HG03060 (cell line): Measurements from ENCODE around the gene SNX25.
"Not testable (repeated sequence)": the region's sequence is repeated elsewhere in the genome, so short reads cannot be mapped to it uniquely, and the experiment has no call there.

ENCODE experiments used
- ATAC-seq: cut with Tn5 transposase; IDR thresholded peaks from one replicate; pipeline ENCODE4 v1.9.1; 2021; ENCODE audit warnings: low read depth, moderate number of reproducible peaks; ENCODE audit not compliant: unreplicated experiment

The SNX25 gene

DNA sequence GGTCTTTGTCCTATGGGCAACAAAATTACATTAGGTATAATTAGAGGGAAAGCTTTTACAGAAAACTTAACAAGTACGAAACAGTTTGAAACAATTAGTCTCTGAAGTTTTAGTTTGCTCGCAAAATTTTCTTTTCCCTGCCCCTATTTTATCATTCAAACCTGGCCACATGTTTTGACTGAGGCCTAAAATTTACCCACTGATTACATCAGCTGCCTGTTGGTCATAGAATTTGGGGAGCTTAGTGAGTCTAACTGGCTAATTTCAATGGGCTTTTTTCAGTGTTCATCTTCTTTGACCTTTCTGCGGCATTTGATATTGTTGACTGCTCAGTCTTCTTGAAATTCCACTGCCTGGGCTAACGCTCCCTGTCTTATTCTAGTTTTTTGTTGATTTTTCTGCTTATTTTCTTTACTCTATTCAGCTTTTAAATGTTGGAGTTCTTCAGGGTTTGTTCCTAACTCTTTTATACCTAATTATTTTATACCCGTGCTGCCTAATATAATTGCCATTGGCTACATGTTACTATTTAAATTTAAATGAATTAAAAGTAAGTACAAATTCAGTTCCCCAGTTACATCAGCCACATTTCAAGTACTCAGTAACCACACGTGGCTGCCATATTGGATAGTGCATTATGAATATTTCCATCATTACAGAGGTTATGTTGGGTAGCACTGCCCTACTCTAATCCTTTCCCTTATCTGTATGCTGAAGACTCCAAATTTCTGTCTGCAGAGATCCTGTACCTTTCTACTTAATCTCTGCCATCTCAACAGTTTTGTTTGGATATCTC is 87.5 kb downstream of the SNX25 start:
- ATAC-seq: no peak

DNA sequence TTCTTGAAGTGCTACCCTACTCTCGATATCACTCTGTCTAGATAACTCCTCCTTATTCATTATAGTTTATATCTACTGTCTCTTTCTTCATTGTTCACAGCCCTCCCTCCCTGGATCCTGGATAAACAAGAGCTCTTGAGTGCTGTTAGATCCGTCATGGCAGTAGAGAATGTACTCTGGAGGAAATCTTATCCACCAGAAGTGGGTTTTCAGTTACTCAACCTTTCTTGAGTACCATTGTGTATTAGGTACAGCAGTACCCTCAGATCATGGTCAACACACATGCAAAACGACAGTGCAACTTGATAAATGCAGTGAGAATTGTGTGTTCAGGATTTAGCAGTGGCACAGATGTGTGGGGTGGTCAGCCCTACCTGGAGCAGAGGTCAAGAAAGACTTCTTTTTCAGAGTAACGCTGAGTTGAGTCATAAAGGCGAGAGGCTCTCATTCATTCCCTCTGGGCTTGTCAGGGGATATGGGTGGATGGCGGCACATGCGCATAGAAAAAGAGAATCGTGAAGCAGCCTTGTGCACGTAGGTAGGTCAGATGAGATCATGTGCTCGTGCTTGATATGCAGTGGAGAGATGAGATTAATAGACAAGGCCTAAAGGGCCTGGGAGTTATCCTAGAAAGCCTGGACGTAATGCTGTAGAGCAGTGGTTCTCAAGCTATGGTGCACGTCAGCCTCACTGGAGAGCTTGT is 89.5 kb downstream of the SNX25 start:
- no peak for ATAC-seq

DNA sequence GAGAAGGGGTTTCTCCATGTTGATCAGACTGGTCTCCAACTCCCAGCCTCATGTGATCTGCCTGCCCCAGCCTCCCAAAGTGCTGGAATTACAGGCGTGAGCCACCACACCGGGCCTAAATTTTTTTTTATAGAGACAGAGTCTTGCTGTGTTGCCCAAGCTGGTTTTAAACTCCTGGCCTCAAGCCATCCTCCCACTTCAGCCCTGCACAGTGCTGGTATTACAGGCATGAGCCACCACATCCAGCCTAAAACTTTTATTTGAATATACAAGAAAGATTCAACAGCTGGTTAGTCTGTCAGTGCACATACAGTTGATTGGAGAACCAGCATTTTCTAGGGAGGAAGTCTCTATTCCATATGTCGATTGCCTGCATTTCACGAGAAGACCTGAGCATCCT is 95.1 kb downstream of the SNX25 start:
- no peak for ATAC-seq

DNA sequence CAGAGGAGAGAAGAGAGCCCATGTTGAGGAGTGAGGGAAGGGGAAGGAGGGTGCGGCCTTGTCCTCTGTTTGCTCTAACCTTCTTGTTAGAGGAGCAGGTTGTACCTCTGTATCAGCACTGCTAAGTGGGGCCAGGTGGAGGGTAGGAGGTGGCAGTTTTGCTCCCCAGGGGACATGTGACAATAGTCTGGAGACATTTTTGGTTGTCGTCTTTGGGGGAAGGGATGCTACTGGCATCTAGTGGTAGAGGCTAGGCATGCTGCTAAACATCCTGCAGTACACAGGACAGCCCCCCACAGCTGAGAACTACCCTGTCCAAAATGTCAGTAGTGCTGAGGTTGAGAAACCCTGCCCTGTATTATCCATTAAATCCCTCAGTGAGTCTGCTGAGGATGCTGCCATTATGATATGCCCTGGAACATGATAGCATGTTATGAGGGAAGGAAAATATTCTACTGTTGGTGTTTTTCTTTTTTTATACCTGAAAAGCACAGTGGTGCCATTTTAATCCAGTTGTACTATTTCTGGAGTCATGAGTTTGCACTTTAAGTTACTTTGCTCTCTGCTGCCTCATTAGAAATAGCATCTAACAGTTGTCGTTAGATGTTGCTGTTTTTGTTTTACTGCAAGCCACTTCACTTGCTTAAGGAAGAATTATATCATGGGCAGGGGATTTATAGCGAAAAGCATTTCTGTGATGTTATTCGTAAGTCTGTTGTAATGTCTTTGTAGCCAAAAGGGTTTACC is 95.7 kb downstream of the SNX25 start:
- ATAC-seq: peak; percentile 28

DNA sequence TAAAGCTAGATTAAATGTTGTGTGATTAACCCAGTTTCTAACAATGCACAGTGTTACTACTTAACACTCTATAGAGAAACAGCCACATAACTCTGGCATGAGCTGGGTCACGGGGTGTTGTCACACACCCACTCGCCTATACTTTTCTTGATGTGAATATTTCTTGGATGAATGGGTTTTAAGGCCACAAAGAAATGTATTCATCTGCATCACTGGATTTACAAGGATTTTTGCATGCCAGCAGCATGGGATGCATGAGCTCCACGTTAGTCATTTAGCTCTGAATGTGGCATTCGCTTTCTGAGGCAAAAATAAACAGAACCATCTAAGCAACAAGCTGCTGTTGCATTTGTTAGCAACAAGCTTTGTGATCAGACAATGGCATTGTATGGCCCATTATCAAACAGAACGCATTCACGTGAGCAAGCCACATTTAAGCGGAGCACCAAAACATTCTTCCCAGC is 96.6 kb downstream of the SNX25 start:
- ATAC-seq: no peak

DNA sequence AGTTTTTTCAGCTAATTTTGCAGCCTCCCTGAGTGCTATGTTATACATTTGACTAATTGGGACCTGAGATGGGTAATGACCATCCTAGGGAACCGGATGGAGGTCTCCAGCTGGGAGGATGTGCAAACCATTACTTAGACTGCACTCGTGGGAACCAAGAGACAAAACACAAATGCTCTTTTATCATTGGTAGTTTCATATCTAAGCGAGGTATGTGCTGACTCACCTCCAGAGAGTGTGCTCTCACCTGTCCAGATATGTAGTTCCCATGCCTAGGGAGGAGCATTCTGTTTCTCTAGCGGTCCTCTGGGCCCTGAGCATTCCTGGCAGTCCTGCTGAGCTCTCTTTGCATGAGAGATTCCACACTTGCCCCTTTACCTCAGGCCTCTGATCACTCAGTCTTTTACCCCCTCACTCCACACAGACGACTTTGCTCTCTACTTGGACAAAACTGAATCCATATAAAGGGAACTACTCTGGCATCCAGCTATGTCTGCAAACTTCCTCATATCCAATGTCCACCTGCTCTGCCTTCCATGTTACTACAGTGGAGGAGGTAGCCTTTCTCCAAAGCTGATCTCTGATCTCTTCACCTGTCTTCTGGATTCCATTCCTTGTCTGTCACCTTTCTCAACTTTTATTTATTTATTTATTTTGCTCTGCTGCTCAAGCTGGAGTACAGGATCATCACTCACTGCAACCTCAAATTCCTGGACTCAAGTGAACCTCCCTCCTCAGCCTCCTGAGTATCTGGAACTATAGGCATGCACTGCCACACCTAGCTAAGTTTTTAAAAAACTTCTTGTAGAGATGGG is 97.9 kb downstream of the SNX25 start:
- peak; percentile 74 for ATAC-seq

DNA sequence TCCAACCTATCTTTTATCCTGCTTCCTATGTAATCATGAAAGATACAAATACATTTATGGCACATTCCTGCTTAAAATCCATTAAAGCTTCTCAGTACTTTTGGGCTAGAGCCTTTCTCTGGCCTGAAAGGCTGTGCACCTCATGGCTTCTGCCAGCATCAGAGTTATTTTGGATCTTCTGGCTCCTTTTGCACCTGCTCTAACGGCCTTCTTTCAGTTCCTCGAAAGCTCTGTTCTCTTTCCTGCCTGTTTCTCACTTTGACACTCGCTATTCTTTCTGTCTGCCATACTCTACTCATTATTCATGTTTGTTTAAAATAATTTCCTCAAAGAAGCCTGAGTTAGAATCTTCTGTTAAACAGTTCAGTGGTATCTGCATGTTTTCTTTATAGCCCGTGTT is 100.4 kb downstream of the SNX25 start:
- ATAC-seq: peak; percentile 30

DNA sequence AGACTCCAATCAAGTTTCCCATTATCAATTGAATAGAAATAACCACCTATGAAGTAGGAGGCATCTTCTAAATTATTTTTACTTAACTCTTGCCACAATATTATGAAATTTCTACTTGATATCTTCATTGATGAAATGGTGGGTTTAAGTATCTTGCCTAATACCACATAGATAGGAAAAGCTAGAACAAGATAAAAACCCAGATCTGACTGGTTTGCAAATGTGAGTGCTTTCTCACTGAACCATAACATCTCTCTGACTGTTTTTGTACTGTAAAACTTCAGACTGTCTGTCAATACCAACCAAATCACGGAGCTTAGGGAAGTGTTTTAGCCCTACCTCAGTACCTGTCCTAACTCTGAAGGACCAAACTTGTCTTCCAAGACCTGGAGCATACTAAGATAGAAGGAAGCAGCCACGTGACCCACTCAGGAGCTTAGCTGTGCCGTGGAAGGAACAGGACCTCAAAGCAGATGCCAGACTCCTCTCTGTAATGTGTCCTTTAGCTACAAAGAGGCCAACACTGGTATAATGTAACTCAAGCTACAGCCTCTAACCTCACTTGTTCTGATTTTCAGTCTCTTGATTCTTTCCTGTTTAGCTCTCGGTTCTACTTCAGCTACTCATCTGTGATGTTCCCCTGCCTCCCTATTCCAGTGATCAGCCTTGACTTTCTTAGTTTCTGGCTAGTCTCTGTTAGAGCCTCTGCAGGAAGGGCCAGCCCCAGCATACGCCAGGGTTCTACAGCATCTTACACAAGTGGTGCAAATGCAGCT is 101.9 kb downstream of the SNX25 start:
- no peak for ATAC-seq

DNA sequence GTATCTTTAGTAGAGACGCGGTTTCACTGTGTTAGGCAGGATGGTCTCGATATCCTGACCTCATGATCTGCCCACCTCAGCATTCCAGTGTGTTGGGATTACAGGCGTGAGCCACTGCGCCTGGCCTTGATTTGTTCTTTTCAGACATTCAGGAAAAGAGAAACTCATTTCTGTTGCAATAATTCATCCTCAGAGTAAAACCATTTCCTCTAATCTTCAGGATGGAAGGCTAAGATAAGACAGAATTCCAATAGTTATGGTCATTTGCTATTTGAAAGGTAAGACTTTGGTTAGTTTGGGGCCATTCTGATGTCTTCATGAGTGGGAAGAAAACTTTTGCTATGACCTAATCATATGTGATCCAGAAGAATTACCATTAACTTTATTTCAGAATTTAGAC is 103.3 kb downstream of the SNX25 start:
- no peak for ATAC-seq

DNA sequence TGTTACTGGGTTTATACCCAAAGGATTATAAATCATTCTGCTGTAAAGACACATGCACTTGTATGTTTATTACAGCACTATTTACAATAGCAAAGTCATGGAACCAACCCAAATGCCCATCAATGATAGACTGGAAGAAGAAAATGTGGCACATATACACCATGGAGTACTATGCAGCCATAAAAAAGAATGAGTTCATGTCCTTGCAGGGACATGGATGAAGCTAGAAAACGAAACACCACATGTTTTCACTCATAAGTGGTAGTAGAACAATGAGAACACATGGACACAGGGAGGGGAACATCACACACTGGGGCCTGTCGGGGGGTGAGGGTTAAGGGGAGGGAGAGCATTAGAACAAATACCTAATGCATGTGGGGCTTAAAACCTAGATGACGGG is 108.1 kb downstream of the SNX25 start:
- ATAC-seq: not testable (repeated sequence)

DNA sequence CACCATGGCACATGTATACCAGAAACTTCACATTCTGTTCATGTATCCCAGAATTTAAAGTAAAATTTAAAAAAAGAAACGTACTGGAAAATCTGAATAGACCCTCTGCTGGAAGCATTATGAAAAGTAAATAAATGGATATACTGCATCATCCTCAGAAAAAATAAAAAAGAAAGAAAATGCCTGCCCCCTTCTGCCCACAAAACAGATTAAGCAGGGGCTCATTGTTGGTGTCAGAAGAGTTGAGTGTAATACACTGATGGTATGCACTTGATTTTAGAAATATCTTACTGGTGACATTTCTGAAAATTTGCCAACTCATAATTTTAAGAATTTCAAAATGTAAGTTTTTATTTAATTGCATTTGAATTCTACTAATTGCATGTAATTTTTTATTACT is 108.5 kb downstream of the SNX25 start:
- ATAC-seq: no peak

DNA sequence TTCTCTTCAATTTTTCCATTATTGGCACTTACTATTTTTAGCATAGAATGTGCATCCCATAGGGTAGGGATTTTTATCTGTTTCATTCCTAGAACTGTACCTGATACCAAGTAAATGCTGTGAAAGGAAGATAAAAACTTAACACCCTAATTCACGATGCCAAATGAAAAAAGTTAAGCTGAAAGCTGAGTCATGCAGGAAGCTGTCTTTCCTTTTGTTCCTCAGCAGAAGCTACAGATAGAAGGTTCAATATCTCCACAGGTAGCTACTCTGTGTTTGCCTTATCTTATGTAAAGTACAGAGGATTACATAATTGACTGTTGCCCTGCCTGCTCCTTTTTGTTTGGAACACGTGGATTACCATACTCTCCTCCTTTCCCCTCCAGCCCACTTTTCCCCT is 109.3 kb downstream of the SNX25 start:
- ATAC-seq: no peak

DNA sequence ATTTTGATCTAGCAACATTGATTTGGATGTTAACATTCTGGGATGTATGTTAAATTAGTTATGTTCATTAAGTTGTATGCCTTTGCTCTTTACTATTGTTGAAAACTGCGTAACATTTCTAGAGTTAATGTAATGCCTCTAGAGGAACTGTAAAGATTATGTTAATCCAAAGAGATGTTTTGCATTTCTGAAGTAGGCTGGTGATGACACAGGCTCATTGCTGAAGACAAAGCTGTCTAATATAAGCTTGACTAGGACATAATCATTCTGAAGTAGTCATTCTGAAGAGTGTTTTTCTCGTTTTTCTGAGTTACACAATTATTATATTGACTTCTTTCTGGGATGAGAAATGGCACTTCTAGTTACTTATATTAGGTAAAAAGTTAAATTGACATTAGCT is 113.4 kb downstream of the SNX25 start:
- ATAC-seq: no peak

DNA sequence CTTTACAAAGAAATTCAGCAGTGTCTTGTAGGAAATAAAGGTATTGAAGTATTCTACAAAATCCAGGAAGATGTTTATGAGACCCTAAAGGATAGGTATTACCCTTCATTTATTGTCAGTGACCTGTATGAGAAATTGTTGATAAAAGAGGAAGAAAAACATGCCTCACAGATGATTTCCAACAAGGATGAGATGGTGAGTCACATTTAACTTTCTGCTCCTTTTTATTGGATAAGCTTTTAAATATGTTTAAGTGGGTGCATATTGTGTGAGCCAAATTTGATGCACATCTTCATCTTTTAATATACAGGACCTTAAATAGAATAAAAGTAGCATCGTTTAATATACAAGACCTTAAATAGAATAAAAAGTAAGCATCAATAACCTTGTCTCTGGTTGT is 114.2 kb downstream of the SNX25 start:
- ATAC-seq: no peak

DNA sequence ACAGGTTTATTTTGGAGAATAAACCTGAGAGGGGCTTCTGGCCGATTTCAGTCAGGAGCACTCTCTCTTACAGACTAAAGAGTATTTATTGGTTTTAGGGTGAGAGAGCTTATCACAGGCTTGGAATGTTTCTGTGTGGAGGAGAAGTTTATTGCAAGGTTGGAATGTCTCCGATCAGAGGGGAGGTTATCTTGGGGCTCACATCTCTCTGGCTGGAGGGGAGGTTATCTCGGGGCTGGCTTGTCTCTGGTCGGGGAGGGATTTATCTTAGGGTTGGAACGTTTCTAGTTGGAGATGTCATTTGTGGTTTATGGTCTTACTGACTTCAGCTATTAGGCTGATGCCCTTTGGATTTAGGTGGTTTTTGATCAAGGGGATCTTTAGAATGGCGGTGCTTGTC is 115.0 kb downstream of the SNX25 start:
- ATAC-seq: not testable (repeated sequence)

DNA sequence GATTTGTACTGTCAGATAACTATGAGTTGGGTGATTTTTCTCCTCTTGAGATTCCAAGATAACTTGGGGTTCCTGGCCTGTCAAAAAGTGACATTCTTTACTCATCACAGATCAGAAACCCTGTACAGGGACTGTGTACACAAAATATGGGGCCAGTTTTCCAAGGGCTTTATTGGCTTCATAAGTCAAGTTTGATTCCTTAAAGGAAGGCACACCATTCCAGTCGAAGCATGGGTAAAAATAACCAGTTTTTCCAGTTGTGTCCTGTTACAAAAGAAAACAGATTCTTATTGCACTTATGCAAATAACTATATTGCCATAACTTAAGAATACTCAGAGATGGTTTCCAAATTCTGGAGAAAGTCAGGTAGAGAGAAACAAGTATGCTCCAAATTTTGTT is 116.3 kb downstream of the SNX25 start:
- ATAC-seq: not testable (repeated sequence)

DNA sequence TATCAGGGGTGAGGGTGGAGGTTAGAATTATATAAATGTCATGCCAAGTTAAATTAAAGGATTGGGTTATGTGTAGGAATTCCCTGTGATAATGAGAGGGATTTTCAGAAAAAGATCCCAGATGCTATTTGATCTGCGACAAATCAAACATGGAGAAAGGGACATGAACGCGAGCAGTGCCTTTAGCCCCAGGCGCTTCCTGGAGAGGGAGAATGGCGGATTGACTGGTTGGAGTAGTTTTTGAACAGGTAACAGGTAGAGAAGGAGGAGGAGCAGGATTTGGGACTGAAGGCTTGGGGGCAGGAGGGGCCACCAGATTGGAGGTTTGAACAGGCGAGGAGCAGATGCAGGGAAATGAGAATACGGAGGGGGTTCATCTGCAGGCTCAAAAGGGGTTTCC is 119.2 kb downstream of the SNX25 start:
- ATAC-seq: no peak

DNA sequence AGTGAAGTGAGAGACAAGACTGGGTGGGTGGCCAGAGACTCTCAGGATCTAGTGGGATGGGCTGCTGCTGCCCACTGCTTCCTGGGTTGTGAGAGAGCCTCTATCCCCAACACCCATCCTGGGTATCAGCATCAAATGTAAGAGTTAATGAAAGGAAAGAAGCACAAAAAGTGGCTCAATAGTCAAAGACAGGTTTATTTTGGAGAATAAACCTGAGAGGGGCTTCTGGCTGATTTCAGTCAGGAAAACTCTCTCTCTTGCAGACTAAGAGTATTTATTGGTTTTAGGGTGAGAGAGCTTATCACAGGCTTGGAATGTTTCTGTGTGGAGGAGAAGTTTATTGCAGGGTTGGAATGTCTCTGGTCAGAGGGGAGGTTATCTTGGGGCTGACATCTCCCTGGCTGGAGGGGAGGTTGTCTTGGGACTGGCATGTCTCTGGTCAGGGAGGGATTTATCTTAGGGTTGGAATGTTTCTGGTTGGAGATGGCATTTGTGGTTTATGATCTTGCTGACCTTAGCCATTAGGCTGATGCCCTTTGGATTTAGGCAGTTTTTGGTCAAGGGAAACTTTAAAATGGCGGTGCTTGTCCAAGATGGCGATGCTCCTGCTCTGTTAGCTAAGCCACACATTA is 120.6 kb downstream of the SNX25 start:
- not testable (repeated sequence) for ATAC-seq
